Activated T-helper 9 cell treated with anti-CD3 and anti-CD28 coated beads, Interleukin-2, amount 50 U/mL, for 16 hours (primary cell): ENCODE measurements around the gene CAT.

Experiments
- DNase-seq: peaks from one replicate; pipeline ENCODE4 v3.0.0-alpha.2; 2020; ENCODE audit warnings: low read depth

CAT gene

GRCh38 chr11:34495239-34495723 is 56.5 kb downstream of the CAT start:
- no peak for DNase-seq

- no peak for DNase-seq
Observed at GRCh38 chr11:34495724-34496377, 57.1 kb downstream of the CAT start.

- no peak for DNase-seq
Observed at GRCh38 chr11:34499719-34500500, 61.2 kb downstream of the CAT start.

- no peak for DNase-seq
Observed at GRCh38 chr11:34501500-34501899, 62.8 kb downstream of the CAT start.

GRCh38 chr11:34501949-34502348 is 63.2 kb downstream of the CAT start:
- DNase-seq: no peak

- DNase-seq: no peak
Observed at GRCh38 chr11:34502949-34503348, 64.2 kb downstream of the CAT start.

- DNase-seq: no peak
Observed at GRCh38 chr11:34505874-34506273, 67.1 kb downstream of the CAT start.

- DNase-seq: no peak
Observed at GRCh38 chr11:34507156-34507555, 68.4 kb downstream of the CAT start.

- no peak for DNase-seq
Observed at GRCh38 chr11:34507610-34508009, 68.9 kb downstream of the CAT start.

- DNase-seq: no peak
Observed at GRCh38 chr11:34508524-34508923, 69.8 kb downstream of the CAT start.

- DNase-seq: no peak
Observed at GRCh38 chr11:34509336-34509876, 70.7 kb downstream of the CAT start.

GRCh38 chr11:34510218-34510617 is 71.5 kb downstream of the CAT start:
- no peak for DNase-seq

- no peak for DNase-seq
Observed at GRCh38 chr11:34510673-34511072, 71.9 kb downstream of the CAT start.

GRCh38 chr11:34512840-34513681 is 74.3 kb downstream of the CAT start:
- DNase-seq: peak; percentile 16

GRCh38 chr11:34513682-34514449 is 75.1 kb downstream of the CAT start, which contains the start of gene ELF5:
ELF5 (minus strand) TSS chr11:34513794; CDS start chr11:34505749, 8,045 bp downstream.
- DNase-seq: no peak

- DNase-seq: no peak
Observed at GRCh38 chr11:34514597-34514996, 75.9 kb downstream of the CAT start.

- DNase-seq: no peak
Observed at GRCh38 chr11:34516247-34517040, 77.7 kb downstream of the CAT start.

- DNase-seq: no peak
Observed at GRCh38 chr11:34519595-34520235, 81.0 kb downstream of the CAT start.

GRCh38 chr11:34521265-34521664 is 82.5 kb downstream of the CAT start:
- no peak for DNase-seq
